Neural cell (in vitro differentiated cells): ENCODE measurements around the gene PGS1. TPM values are rescaled to one million over a fixed set of nuclear protein-coding genes. Genes with fewer than 3 reads are reported as not detected.

ENCODE experiments used
- H2AFZ ChIP-seq: fragments of 200-600, 300-800 bp; sonication (generic), shearing (Covaris generic); 2 replicates; pipeline ENCODE4 v1.6.0; 2014; ENCODE audit warnings: low read depth, mild to moderate bottlenecking, antibody characterized with exemption, low read length, moderate library complexity
- H3F3A ChIP-seq: fragments of 200-600 bp; shearing (Covaris generic); 2 replicates; pipeline ENCODE4 v1.6.1; 2016; ENCODE audit warnings: mild to moderate bottlenecking, moderate library complexity, mixed read lengths, antibody characterized with exemption, low read length; ENCODE audit not compliant: insufficient read depth, poor library complexity, severe bottlenecking
- H3K27ac ChIP-seq: fragments of 200-600, 300-800 bp; sonication (generic), shearing (Covaris generic); 2 replicates; pipeline ENCODE4 v1.5.1; 2014; ENCODE audit warnings: mild to moderate bottlenecking, low read length, moderate library complexity
- H3K27me3 ChIP-seq: fragments of 300-800, 200-600 bp; sonication (generic), shearing (Covaris generic); 2 replicates; pipeline ENCODE4 v1.6.0; 2014; ENCODE audit warnings: mild to moderate bottlenecking, low read depth, low read length, moderate library complexity; ENCODE audit not compliant: insufficient read depth
- H3K36me3 ChIP-seq: fragments of 300-800, 200-600 bp; sonication (generic), shearing (Covaris generic); 2 replicates; pipeline ENCODE4 v1.5.1; 2014; ENCODE audit warnings: mild to moderate bottlenecking, antibody characterized with exemption, low read length, moderate library complexity; ENCODE audit not compliant: insufficient read depth
- H3K4me2 ChIP-seq: fragments of 300-800, 200-600 bp; sonication (generic), shearing (Covaris generic); 2 replicates; pipeline ENCODE4 v1.6.0; 2014; ENCODE audit warnings: mild to moderate bottlenecking, low read length
- H3K4me3 ChIP-seq: fragments of 300-800, 200-600 bp; sonication (generic), shearing (Covaris generic); 2 replicates; pipeline ENCODE4 v1.5.1; 2014; ENCODE audit warnings: mild to moderate bottlenecking, low read length, moderate library complexity
- H3K79me2 ChIP-seq: fragments of 200-600 bp; shearing (Covaris generic); replicated peaks from 2 replicates; pipeline ENCODE4 v1.6.0; 2014; ENCODE audit warnings: mild to moderate bottlenecking, low read length, moderate library complexity; ENCODE audit not compliant: insufficient read depth
- H3K9ac ChIP-seq: fragments of 300-800, 200-600 bp; sonication (generic), shearing (Covaris generic); 2 replicates; pipeline ENCODE4 v1.6.1; 2016; ENCODE audit warnings: mild to moderate bottlenecking, low read length, mixed read lengths
- H3K9me2 ChIP-seq: fragments of 200-600 bp; shearing (Covaris generic); 2 replicates; pipeline ENCODE4 v1.6.1; 2016; ENCODE audit warnings: mild to moderate bottlenecking, low read length, mixed read lengths; ENCODE audit not compliant: insufficient read depth
- H3K9me3 ChIP-seq: fragments of 200-600, 300-800 bp; sonication (generic), shearing (Covaris generic); 2 replicates; pipeline ENCODE4 v1.6.1; 2016; ENCODE audit warnings: mild to moderate bottlenecking, mixed run types, low read length, moderate library complexity, mixed read lengths
- H4K20me1 ChIP-seq: fragments of 200-600 bp; shearing (Covaris generic); 2 replicates; pipeline ENCODE4 v1.6.1; 2016; ENCODE audit warnings: mild to moderate bottlenecking, mixed run types; ENCODE audit not compliant: insufficient read depth
- EP300 ChIP-seq: fragments of 450-650 bp; conservative IDR thresholded peaks from 2 replicates; pipeline ENCODE4 v1.6.1; 2014; ENCODE audit warnings: antibody characterized with exemption, mild to moderate bottlenecking, moderate library complexity; ENCODE audit not compliant: poor library complexity, severe bottlenecking
- EZH2 ChIP-seq: fragments of 200-600, 300-800 bp; shearing (Covaris generic), sonication (generic); IDR thresholded peaks from 2 replicates; pipeline ENCODE4 v1.6.1; 2014; ENCODE audit warnings: antibody characterized with exemption, low read length, borderline replicate concordance, mild to moderate bottlenecking; ENCODE audit not compliant: insufficient read depth, poor library complexity, severe bottlenecking
- MXI1 ChIP-seq: fragments of 450-650 bp; conservative IDR thresholded peaks from 2 replicates; pipeline ENCODE4 v1.6.1; 2014; ENCODE audit warnings: antibody characterized with exemption, mild to moderate bottlenecking; ENCODE audit not compliant: poor library complexity, severe bottlenecking
- POLR2AphosphoS5 ChIP-seq: IDR thresholded peaks from 2 replicates; pipeline ENCODE4 v1.6.1; 2012
- RAD21 ChIP-seq: fragments of 450-650 bp; conservative IDR thresholded peaks from 2 replicates; pipeline ENCODE4 v1.6.1; 2014; ENCODE audit warnings: antibody characterized with exemption, mild to moderate bottlenecking, moderate library complexity
- SMC3 ChIP-seq: fragments of 450-650 bp; conservative IDR thresholded peaks from 2 replicates; pipeline ENCODE4 v1.6.1; 2014; ENCODE audit warnings: antibody characterized with exemption, mild to moderate bottlenecking, moderate library complexity; ENCODE audit not compliant: poor library complexity
- TAF1 ChIP-seq: IDR thresholded peaks from 2 replicates; pipeline ENCODE4 v1.6.1; 2012; ENCODE audit warnings: low read depth
- polyA plus RNA-seq: library from polyadenylated mRNA; depleted of rRNA; stranded (reverse); fragments of >200 nt; gene quantifications from 2 replicates; pipeline ENCODE4 v1.2.3, GENCODE V29; 2014
- TF ChIP-seq, protein P1 (sequence below): IDR thresholded peaks from 2 replicates; pipeline ENCODE4 v1.6.1; 2012; ENCODE audit warnings: borderline replicate concordance
- TF ChIP-seq, protein P2 (sequence below): fragments of 450-650 bp; IDR thresholded peaks from 2 replicates; pipeline ENCODE4 v1.5.1; 2014; ENCODE audit warnings: antibody characterized with exemption, mild to moderate bottlenecking, moderate library complexity; ENCODE audit not compliant: poor library complexity, severe bottlenecking

PGS1 gene
- polyA plus RNA-seq, 1 donor from 2014 or later: 65.7 TPM

DNA sequence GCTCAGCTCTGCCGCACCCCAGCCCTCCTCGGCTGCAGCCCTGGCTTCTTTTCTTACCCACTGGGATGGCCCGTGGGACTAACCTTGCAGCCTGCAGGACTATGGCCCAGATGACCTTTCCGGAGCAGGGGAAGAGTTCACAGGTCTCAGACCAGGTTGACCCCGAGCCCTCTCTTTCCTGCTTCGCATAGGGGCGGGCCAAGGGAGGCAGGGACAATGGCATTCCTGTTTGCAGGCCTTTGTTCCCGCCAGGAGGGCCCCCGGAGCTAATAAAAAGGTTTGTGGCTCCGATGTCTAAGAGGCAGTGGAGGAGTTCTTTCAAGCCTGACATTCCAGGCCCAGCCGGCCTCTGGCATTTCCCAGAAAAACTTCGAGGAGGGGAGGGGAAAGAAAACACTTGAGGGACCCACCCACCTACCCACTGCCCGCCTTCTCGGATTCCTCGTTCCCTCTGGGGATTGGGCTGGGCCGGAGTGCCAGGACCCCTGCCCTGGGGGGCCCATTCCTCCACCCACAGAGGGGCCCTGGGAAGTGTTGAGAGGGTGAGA, 12.8 kb upstream of the PGS1 start:
- H2AFZ ChIP-seq: no peak overlapping the region
- H3K36me3 ChIP-seq: no peaks in the 10 kb centered on the region
- H3F3A ChIP-seq: no peaks in the 10 kb centered on the region
- H3K4me3 ChIP-seq: no peak overlapping the region
- no peaks in the 10 kb centered on the region for H4K20me1 ChIP-seq
- no peak overlapping the region for H3K4me2 ChIP-seq
- H3K9ac ChIP-seq: no peak overlapping the region
- no peaks in the 10 kb centered on the region for H3K79me2 ChIP-seq
- TF ChIP-seq POLR2AphosphoS5 (no peak), TAF1 (no peak), MXI1 (no peak), EZH2 (no peak), EP300 (no peak), RAD21 (no peak), SMC3 (no peak)
- TF ChIP-seq, protein P1, sequence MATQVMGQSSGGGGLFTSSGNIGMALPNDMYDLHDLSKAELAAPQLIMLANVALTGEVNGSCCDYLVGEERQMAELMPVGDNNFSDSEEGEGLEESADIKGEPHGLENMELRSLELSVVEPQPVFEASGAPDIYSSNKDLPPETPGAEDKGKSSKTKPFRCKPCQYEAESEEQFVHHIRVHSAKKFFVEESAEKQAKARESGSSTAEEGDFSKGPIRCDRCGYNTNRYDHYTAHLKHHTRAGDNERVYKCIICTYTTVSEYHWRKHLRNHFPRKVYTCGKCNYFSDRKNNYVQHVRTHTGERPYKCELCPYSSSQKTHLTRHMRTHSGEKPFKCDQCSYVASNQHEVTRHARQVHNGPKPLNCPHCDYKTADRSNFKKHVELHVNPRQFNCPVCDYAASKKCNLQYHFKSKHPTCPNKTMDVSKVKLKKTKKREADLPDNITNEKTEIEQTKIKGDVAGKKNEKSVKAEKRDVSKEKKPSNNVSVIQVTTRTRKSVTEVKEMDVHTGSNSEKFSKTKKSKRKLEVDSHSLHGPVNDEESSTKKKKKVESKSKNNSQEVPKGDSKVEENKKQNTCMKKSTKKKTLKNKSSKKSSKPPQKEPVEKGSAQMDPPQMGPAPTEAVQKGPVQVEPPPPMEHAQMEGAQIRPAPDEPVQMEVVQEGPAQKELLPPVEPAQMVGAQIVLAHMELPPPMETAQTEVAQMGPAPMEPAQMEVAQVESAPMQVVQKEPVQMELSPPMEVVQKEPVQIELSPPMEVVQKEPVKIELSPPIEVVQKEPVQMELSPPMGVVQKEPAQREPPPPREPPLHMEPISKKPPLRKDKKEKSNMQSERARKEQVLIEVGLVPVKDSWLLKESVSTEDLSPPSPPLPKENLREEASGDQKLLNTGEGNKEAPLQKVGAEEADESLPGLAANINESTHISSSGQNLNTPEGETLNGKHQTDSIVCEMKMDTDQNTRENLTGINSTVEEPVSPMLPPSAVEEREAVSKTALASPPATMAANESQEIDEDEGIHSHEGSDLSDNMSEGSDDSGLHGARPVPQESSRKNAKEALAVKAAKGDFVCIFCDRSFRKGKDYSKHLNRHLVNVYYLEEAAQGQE: no peak
- TF ChIP-seq, protein P2, sequence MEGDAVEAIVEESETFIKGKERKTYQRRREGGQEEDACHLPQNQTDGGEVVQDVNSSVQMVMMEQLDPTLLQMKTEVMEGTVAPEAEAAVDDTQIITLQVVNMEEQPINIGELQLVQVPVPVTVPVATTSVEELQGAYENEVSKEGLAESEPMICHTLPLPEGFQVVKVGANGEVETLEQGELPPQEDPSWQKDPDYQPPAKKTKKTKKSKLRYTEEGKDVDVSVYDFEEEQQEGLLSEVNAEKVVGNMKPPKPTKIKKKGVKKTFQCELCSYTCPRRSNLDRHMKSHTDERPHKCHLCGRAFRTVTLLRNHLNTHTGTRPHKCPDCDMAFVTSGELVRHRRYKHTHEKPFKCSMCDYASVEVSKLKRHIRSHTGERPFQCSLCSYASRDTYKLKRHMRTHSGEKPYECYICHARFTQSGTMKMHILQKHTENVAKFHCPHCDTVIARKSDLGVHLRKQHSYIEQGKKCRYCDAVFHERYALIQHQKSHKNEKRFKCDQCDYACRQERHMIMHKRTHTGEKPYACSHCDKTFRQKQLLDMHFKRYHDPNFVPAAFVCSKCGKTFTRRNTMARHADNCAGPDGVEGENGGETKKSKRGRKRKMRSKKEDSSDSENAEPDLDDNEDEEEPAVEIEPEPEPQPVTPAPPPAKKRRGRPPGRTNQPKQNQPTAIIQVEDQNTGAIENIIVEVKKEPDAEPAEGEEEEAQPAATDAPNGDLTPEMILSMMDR: no peak
- no peaks in the 10 kb centered on the region for H3K9me2 ChIP-seq
- no peaks in the 10 kb centered on the region for H3K9me3 ChIP-seq
- no peaks in the 10 kb centered on the region for H3K27me3 ChIP-seq
- no peak overlapping the region for H3K27ac ChIP-seq

DNA sequence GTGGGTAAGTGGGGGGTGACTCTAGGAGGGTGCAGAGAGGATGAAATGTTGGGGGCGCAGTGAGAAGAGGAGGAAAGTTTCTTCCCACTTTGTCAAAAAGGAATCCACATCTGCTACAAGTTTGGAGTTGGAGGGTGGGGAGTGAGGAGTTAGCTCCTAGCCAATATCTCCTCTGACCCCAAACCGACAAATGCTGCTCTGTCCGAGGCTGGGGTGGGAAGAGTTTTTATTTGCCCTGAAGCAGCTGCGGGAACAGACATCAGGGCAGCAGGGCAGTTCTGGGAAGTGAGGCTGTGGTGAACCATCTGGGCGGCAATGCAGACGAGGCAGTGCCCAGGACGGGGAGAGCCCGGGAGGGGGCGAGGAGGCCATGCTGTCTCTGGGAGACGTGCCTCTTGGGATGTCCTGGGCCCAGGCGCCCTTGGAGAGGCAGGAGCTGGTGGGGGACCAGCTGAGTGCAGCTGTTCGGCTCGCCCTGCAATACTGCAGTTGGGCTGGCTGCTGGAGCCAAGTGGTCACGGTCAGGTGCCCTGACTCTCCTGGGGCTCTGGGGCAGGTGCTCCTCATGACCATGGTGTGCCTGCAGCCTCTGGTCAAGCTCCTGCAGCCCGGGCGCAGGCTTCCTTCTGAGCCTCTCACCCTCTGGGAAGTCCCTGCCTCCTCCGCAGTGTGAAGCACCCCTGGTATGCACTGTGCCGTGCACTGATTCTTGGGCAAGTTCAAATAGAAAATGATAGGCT, 12.2 kb upstream of the PGS1 start:
- no peaks in the 10 kb centered on the region for H3K36me3 ChIP-seq
- no peaks in the 10 kb centered on the region for H3K79me2 ChIP-seq
- no peak overlapping the region for H3K4me3 ChIP-seq
- H2AFZ ChIP-seq: no peak overlapping the region
- H3K27ac ChIP-seq: no peak overlapping the region
- TF ChIP-seq EP300 (no peak), TAF1 (no peak), MXI1 (no peak), SMC3 (no peak), RAD21 (no peak), POLR2AphosphoS5 (no peak), EZH2 (no peak)
- TF ChIP-seq, protein P2: no peak
- TF ChIP-seq, protein P1: no peak
- no peak overlapping the region for H3K4me2 ChIP-seq
- H3K9ac ChIP-seq: no peak overlapping the region
- no peaks in the 10 kb centered on the region for H3F3A ChIP-seq
- no peaks in the 10 kb centered on the region for H3K9me3 ChIP-seq
- H3K27me3 ChIP-seq: no peaks in the 10 kb centered on the region
- H3K9me2 ChIP-seq: no peaks in the 10 kb centered on the region
- no peaks in the 10 kb centered on the region for H4K20me1 ChIP-seq
